SK-N-SH treated with all-trans-retinoic acid at 6 μM for 48 hours (cell line): ENCODE data around the gene IVNS1ABP.

Experiments
- OSR1 ChIP-seq: fragments of 250-450 bp; sonication (Bioruptor Pico); IDR thresholded peaks from 2 replicates; pipeline ENCODE4 v1.8.0; 2022; ENCODE audit warnings: moderate library complexity, mild to moderate bottlenecking, inconsistent platforms
- TF ChIP-seq, protein P1 (sequence below): fragments of 250-450 bp; sonication (Bioruptor Pico); IDR thresholded peaks from 2 replicates; pipeline ENCODE4 v1.5.1; 2020; ENCODE audit warnings: low read depth, mild to moderate bottlenecking, moderate library complexity

- TF ChIP-seq, protein P1, sequence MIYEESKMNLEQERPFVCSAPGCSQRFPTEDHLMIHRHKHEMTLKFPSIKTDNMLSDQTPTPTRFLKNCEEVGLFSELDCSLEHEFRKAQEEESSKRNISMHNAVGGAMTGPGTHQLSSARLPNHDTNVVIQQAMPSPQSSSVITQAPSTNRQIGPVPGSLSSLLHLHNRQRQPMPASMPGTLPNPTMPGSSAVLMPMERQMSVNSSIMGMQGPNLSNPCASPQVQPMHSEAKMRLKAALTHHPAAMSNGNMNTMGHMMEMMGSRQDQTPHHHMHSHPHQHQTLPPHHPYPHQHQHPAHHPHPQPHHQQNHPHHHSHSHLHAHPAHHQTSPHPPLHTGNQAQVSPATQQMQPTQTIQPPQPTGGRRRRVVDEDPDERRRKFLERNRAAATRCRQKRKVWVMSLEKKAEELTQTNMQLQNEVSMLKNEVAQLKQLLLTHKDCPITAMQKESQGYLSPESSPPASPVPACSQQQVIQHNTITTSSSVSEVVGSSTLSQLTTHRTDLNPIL = no peak
- TF ChIP-seq OSR1 = no peak
Measured at GRCh38 chr1:185249563-185249962, 67.5 kb downstream of the IVNS1ABP start.
